HepG2 (cell line): ENCODE results near the gene CDC42EP3. TPM values are rescaled to one million over a fixed set of nuclear protein-coding genes. Genes with fewer than 3 reads are reported as not detected.

Source experiments
- ATAC-seq: fragments of 200-7000 bp; cut with Tn5 transposase; 3 replicates; pipeline ENCODE4 v1.9.1; 2020; ENCODE audit warnings: mild to moderate bottlenecking, moderate library complexity
- BruUV-seq: library from RNA; stranded (reverse); fragments of 400-500 nt; replicated peaks from 2 replicates; lab custom pipeline; 2021; lab: Mats Ljungman, UMichigan
- CTCF ChIA-PET: fragments of 300-600 bp; formaldehyde crosslinking; extraction: SDS; loops from one replicate; lab custom pipeline; 2021; ENCODE audit warnings: low total read pairs, inconsistent platforms, low intra/inter-chr PET ratio; lab: Yijun Ruan, JAX
- POLR2A ChIA-PET: fragments of 350-600 bp; sonication (Branson Sonifier 250); formaldehyde crosslinking; loops from one replicate; lab custom pipeline; 2020; ENCODE audit warnings: antibody characterized with exemption, inconsistent platforms; lab: Yijun Ruan, JAX
- DNase-seq: peaks from one replicate; pipeline ENCODE4 v3.0.0-alpha.2; 2015; ENCODE audit warnings: low spot score
- FAIRE-seq: peaks from 3 replicates; lab custom pipeline; 2011; peaks lifted over from hg19 to GRCh38; lab: Jason Lieb, UNC
- H2AFZ ChIP-seq: one replicate; pipeline ENCODE4 v1.6.1; 2011; ENCODE audit warnings: low read length, inconsistent platforms
- H3K27ac ChIP-seq: fragments of 300-600 bp; 3 replicates; pipeline ENCODE4 v1.8.0; 2011; ENCODE audit warnings: mixed run types, mild to moderate bottlenecking, mixed read lengths, low read length, inconsistent platforms; ENCODE audit not compliant: insufficient read depth; ENCODE audit errors: extremely low read length
- H3K27me3 ChIP-seq, 2 experiments: fragments of 200-600 bp in 1 of 2; 2 replicates in 1 of 2; 3 replicates in 1 of 2; pipeline versions ENCODE4 v1.6.0 to v1.8.0; 2011; ENCODE audit warnings: low read length in 2 of 2, mild to moderate bottlenecking in 2 of 2, moderate library complexity in 2 of 2, inconsistent platforms in 1 of 2; ENCODE audit not compliant: insufficient read depth in 2 of 2, control insufficient read depth in 1 of 2
- H3K36me3 ChIP-seq, 2 experiments: fragments of 200-600 bp in 1 of 2; replicated peaks in 1 of 2; 2 replicates in 1 of 2; 3 replicates in 1 of 2; pipeline versions ENCODE4 v1.5.1 to v1.8.0; 2011; ENCODE audit warnings: low read length in 2 of 2, inconsistent platforms in 1 of 2; ENCODE audit not compliant: insufficient read depth in 2 of 2, control insufficient read depth in 1 of 2
- H3K4me1 ChIP-seq: 2 replicates; pipeline ENCODE4 v1.5.1; 2012; ENCODE audit warnings: low read length, inconsistent platforms; ENCODE audit not compliant: insufficient read depth
- H3K4me2 ChIP-seq: 2 replicates; pipeline ENCODE4 v1.6.0; 2011; ENCODE audit warnings: low read depth, low read length, inconsistent platforms
- H3K4me3 ChIP-seq, 3 experiments: fragments of 200-600 bp in 1 of 3; sonication (generic), shearing (Covaris generic) in 1 of 3; replicated peaks in 1 of 3; 2 replicates each; pipeline ENCODE4 v1.5.1; 2011 to 2016; ENCODE audit warnings: low read length in 3 of 3, inconsistent platforms in 2 of 3, low read depth in 2 of 3, mild to moderate bottlenecking in 2 of 3, control low read depth in 1 of 3, mixed read lengths in 1 of 3; ENCODE audit not compliant: insufficient read depth in 1 of 3
- H3K79me2 ChIP-seq: one replicate; pipeline ENCODE4 v1.6.1; 2011; ENCODE audit warnings: low read length, inconsistent platforms; ENCODE audit not compliant: insufficient read depth
- H3K9ac ChIP-seq: 2 replicates; pipeline ENCODE4 v1.6.0; 2011; ENCODE audit warnings: mild to moderate bottlenecking, low read depth, low read length, inconsistent platforms; ENCODE audit not compliant: insufficient read depth
- H3K9me3 ChIP-seq: 2 replicates; pipeline ENCODE4 v1.5.1; 2012; ENCODE audit warnings: mild to moderate bottlenecking, low read length
- H4K20me1 ChIP-seq: 2 replicates; pipeline ENCODE4 v1.6.0; 2011; ENCODE audit warnings: inconsistent platforms, mild to moderate bottlenecking, low read length, moderate library complexity; ENCODE audit not compliant: insufficient read depth
- ATF6 ChIP-seq: sonication (generic); formaldehyde crosslinking; conservative IDR thresholded peaks from 2 replicates; pipeline ENCODE4 v1.4.0; 2020; ENCODE audit warnings: missing genetic modification reagents
- PRDM10 ChIP-seq: sonication (generic); formaldehyde crosslinking; IDR thresholded peaks from 2 replicates; pipeline ENCODE4 v1.4.0; 2020; ENCODE audit warnings: low read depth, missing genetic modification reagents
- SOX6 ChIP-seq, 2 experiments: fragments of 450-650 bp in 1 of 2; sonication (generic) in 1 of 2; formaldehyde crosslinking in 1 of 2; IDR thresholded peaks; 2 replicates each; pipeline versions ENCODE4 v1.4.0 to v1.6.1; 2017 to 2020; ENCODE audit warnings: antibody characterized with exemption in 1 of 2, mild to moderate bottlenecking in 1 of 2, missing genetic modification reagents in 1 of 2
- TBL1XR1 ChIP-seq: fragments of 150-350 bp; IDR thresholded peaks from 2 replicates; pipeline ENCODE4 v1.6.1; 2014; ENCODE audit warnings: borderline replicate concordance, low read length; ENCODE audit not compliant: partially characterized antibody
- ZEB1 ChIP-seq: IDR thresholded peaks from 2 replicates; pipeline ENCODE4 v1.6.1; 2012; ENCODE audit warnings: mild to moderate bottlenecking, low read depth, inconsistent platforms; ENCODE audit not compliant: insufficient replicate concordance
- WGBS: methylation state at CpG from one replicate; pipeline ENCODE4 v1.1.6; 2017; ENCODE audit warnings: low lambda C conversion rate; 5-methylcytosine and 5-hydroxymethylcytosine counted together
- in situ Hi-C: cut with HindIII; loops from 2 replicates; pipeline ENCODE4 v1.10.0; 2017; ENCODE audit warnings: low pct_unique_long_range_greater_than_20kb; ENCODE audit not compliant: extremely low pct_ligation_motif_present
- intact Hi-C: fragments of 100-400 bp; cut with micrococcal nuclease; formaldehyde crosslinking; loops from one replicate; pipeline ENCODE4 v1.10.0; 2022; ENCODE audit not compliant: unreplicated experiment
- polyA plus RNA-seq, 8 experiments: library from polyadenylated mRNA; depleted of rRNA in 3 of 8; stranded (reverse) in 7 of 8; unstranded in 1 of 8; fragments of >200 nt; fragmentation: Illumina TruSeq in 4 of 8; extraction: Trizol in 4 of 8; gene quantifications; 2 replicates each; pipeline versions ENCODE4 v1.2.1 to v1.2.3, GENCODE V29; 2011 to 2016; ENCODE audit warnings: low read depth in 4 of 8, missing spikeins in 1 of 8, mixed read lengths in 1 of 8; ENCODE audit not compliant: insufficient read depth in 1 of 8
- total RNA-seq, 5 experiments: library from RNA; depleted of rRNA; stranded (reverse); fragments of >200 nt; fragmentation: Illumina TruSeq; extraction: Trizol; gene quantifications; 2 replicates each; pipeline ENCODE4 v1.2.3, GENCODE V29; 2016; ENCODE audit warnings: low read depth in 1 of 5

Gene CDC42EP3
- total and polyA plus RNA-seq, 2 of the 13 experiments (the other 11 are each of a cell fraction or from before 2014, with no cell fraction given) = 0.01 TPM; not detected in 1

GRCh38 chr2:37708146-37708545, 36.7 kb upstream of the CDC42EP3 start:
- ATAC-seq (no peak), FAIRE-seq (no peak)
- BruUV-seq = no TSS peak

GRCh38 chr2:37707393-37707792, 36.0 kb upstream of the CDC42EP3 start:
- no peak for DNase-seq
- no TSS peak for BruUV-seq
- H3K9ac ChIP-seq = no peak overlapping the region
- H3K79me2 ChIP-seq = no peaks in the 10 kb centered on the region
- H3K4me1 ChIP-seq = no peaks in the 10 kb centered on the region
- no peak overlapping the region for H2AFZ ChIP-seq
- in situ Hi-C loops = no loop called here
- ChIA-PET CTCF (no interaction called here), POLR2A (no interaction called here)
- WGBS = 8% methylated on average over 1 of the region's 1 CpG
- ATAC-seq = no peak
- no peak overlapping the region for H3K4me2 ChIP-seq
- no peaks in the 10 kb centered on the region for H3K36me3 ChIP-seq
- intact Hi-C loops = no loop called here
- no peaks in the 10 kb centered on the region; a peak in 1 of 5 replicates for H3K27me3 ChIP-seq
- no peak overlapping the region for H3K4me3 ChIP-seq
- no peaks in the 10 kb centered on the region for H3K9me3 ChIP-seq
- no peak for FAIRE-seq
- H3K27ac ChIP-seq = no peak overlapping the region
- no peaks in the 10 kb centered on the region for H4K20me1 ChIP-seq
- TF ChIP-seq PRDM10 (CRISPR knock-in tag) = no peak
- no peak for TF ChIP-seq ATF6 (CRISPR knock-in tag)
- no peak for TF ChIP-seq SOX6 (IDR thresholded peaks at IDR 0.05)
- no peak for TF ChIP-seq SOX6 (CRISPR knock-in tag; IDR thresholded peaks at IDR 0.05)

More at GRCh38 chr2:37708146-37708545, 36.7 kb upstream of the CDC42EP3 start:
- no peak overlapping the region for H3K27ac ChIP-seq
- no peaks in the 10 kb centered on the region for H3K36me3 ChIP-seq
- POLR2A ChIA-PET = no interaction called here
- 5% methylated on average over 2 of the region's 2 CpGs for WGBS
- in situ Hi-C loops = no loop called here
- no peak for TF ChIP-seq ZEB1
- TF ChIP-seq TBL1XR1 = no peak
- no peak overlapping the region for H3K4me2 ChIP-seq
- no peaks in the 10 kb centered on the region for H3K9me3 ChIP-seq
- DNase-seq = no peak
- H3K27me3 ChIP-seq = no peaks in the 10 kb centered on the region; a peak in 1 of 5 replicates
- H3K9ac ChIP-seq = no peak overlapping the region
- intact Hi-C loops = no loop called here
- CTCF ChIA-PET = no interaction called here
- H3K4me1 ChIP-seq = no peaks in the 10 kb centered on the region
- H4K20me1 ChIP-seq = no peaks in the 10 kb centered on the region
- no peak overlapping the region for H2AFZ ChIP-seq
- H3K79me2 ChIP-seq = no peaks in the 10 kb centered on the region
- H3K4me3 ChIP-seq = no peak overlapping the region
